ENCODE data around the gene ATP9B. TPM values are rescaled to one million over a fixed set of nuclear protein-coding genes. Genes with fewer than 3 reads are reported as not detected.

Gene ATP9B
- polyA plus RNA-seq, 1 of the 3 experiments (the other 2 are of a cell fraction): 11.2 TPM

DNA sequence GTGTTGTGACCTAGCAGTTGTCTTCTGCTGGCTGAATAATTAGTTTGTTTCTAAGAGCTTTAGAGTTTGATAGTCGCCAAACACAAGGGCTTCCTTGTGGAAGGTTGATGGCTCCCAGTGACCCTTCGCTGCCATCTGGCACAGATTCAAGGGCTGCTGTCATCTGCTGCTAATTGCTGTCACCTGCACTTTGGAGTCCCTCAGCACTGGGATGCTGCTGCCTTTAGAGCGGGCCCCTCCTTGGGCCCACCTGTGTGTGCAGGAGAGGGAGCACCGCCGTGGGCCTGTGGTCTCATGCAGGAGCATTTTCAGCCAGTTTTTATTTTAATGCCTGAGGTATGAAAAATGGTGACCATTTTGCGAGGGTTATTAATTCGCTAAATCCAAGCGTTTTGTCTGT is 172.6 kb downstream of the ATP9B start:
- H3K9ac ChIP-seq: no peak overlapping the region
- H3K9me3 ChIP-seq: no peaks in the 10 kb centered on the region
- H3K36me3 ChIP-seq (replicated peaks in 1 of 2; ENCODE audit: control insufficient read depth in 1 of 2, insufficient read depth in 2 of 2, low read length in 1 of 2): no peaks in the 10 kb centered on the region
- H3K4me3 ChIP-seq (ENCODE audit: low read depth in 2 of 2, low read length in 1 of 2): no peak overlapping the region
- H3K79me2 ChIP-seq (ENCODE audit: insufficient read depth): no peaks in the 10 kb centered on the region
- H3K4me1 ChIP-seq (ENCODE audit: control insufficient read depth in 1 of 2, insufficient read depth in 2 of 2, low read depth in 1 of 2, low read length in 1 of 2): peaks cover 7 to 21% of the 10 kb centered on the region in 2 experiments; a peak in 3 of 4 replicates
- POLR2A ChIA-PET: no interaction called here
- CTCF ChIA-PET: interaction anchor here (2.4 kb wide), 1 partner anchor 366 kb away, joined by 8 read pairs; no protein-coding TSS in a partner anchor
- H2AFZ ChIP-seq (ENCODE audit: low read depth): no peak overlapping the region
- peak overlapping the region in 1 of 2 experiments; percentile 50; a peak in 1 of 4 replicates for H3K27ac ChIP-seq (ENCODE audit: low read depth in 2 of 2, low read length in 1 of 2)
- H4K20me1 ChIP-seq (ENCODE audit: insufficient read depth): no peaks in the 10 kb centered on the region
- TF ChIP-seq EP300 (IDR thresholded peaks at IDR 0.05; ENCODE audit: borderline replicate concordance in 1 of 2, low read depth in 1 of 2, low read length in 1 of 2): no peak
- TF ChIP-seq RFX5 (IDR thresholded peaks at IDR 0.05; ENCODE audit: low read length): no peak
- no peak for TF ChIP-seq YY1 (IDR thresholded peaks at IDR 0.05; ENCODE audit: low read depth)
- no peak overlapping the region for H3K4me2 ChIP-seq
- DNase-seq: peak; percentile 59
- 68% methylated on average over 5 of the region's 8 CpGs for WGBS (ENCODE audit: low lambda C conversion rate)
- H3F3A ChIP-seq (replicated peaks; ENCODE audit: insufficient read depth): peaks cover 4% of the 10 kb centered on the region
- no peaks in the 10 kb centered on the region for H3K27me3 ChIP-seq (ENCODE audit: insufficient read depth)
- H3K9me2 ChIP-seq: no peaks in the 10 kb centered on the region

DNA sequence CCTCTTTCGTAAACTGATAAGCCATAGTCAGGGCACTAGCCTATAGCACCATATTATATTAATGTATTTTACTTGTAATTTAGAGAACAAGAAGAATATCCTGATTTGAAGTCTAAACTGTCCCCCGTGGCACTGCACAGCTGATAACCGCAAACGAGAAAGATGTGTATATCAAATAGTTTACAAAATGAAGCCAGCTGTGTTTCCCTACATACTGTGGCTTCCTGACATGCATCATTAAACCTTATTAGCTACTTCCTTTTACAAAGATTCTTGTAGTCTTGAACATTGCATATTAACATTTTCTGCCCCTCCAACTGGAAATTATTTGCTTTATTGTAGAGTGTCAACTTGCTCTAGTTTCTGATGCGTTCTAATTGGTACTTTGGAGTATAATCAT is 173.1 kb downstream of the ATP9B start:
- 73% methylated on average over 5 of the region's 5 CpGs for WGBS (ENCODE audit: low lambda C conversion rate)
- Histone ChIP-seq H3K9me3 (no peaks in the 10 kb centered on the region), H3K36me3 (replicated peaks in 1 of 2; ENCODE audit: control insufficient read depth in 1 of 2, insufficient read depth in 2 of 2, low read length in 1 of 2) (no peaks in the 10 kb centered on the region), H3F3A (replicated peaks; ENCODE audit: insufficient read depth) (peaks cover 4% of the 10 kb centered on the region), H3K27me3 (ENCODE audit: insufficient read depth) (no peaks in the 10 kb centered on the region), H3K9ac (no peak overlapping the region), H4K20me1 (ENCODE audit: insufficient read depth) (no peaks in the 10 kb centered on the region), H3K79me2 (ENCODE audit: insufficient read depth) (no peaks in the 10 kb centered on the region), H3K4me3 (ENCODE audit: low read depth in 2 of 2, low read length in 1 of 2) (no peak overlapping the region), H3K9me2 (no peaks in the 10 kb centered on the region), H3K27ac (ENCODE audit: low read depth in 2 of 2, low read length in 1 of 2) (peak overlapping the region in 1 of 2 experiments; percentile 50; a peak in 2 of 4 replicates), H2AFZ (ENCODE audit: low read depth) (no peak overlapping the region), H3K4me1 (ENCODE audit: control insufficient read depth in 1 of 2, insufficient read depth in 2 of 2, low read depth in 1 of 2, low read length in 1 of 2) (peaks cover 7 to 21% of the 10 kb centered on the region in 2 experiments; a peak in 3 of 4 replicates), H3K4me2 (no peak overlapping the region)
- TF ChIP-seq FOXM1 (IDR thresholded peaks at IDR 0.05; ENCODE audit: low read depth): no peak
- TF ChIP-seq, protein P1, sequence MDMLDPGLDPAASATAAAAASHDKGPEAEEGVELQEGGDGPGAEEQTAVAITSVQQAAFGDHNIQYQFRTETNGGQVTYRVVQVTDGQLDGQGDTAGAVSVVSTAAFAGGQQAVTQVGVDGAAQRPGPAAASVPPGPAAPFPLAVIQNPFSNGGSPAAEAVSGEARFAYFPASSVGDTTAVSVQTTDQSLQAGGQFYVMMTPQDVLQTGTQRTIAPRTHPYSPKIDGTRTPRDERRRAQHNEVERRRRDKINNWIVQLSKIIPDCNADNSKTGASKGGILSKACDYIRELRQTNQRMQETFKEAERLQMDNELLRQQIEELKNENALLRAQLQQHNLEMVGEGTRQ (IDR thresholded peaks at IDR 0.05; ENCODE audit: borderline replicate concordance, low read depth, low read length): no peak
- no peak for TF ChIP-seq RFX5 (IDR thresholded peaks at IDR 0.05; ENCODE audit: low read length)
- TF ChIP-seq, protein P2, sequence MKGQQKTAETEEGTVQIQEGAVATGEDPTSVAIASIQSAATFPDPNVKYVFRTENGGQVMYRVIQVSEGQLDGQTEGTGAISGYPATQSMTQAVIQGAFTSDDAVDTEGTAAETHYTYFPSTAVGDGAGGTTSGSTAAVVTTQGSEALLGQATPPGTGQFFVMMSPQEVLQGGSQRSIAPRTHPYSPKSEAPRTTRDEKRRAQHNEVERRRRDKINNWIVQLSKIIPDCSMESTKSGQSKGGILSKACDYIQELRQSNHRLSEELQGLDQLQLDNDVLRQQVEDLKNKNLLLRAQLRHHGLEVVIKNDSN (IDR thresholded peaks at IDR 0.05; ENCODE audit: borderline replicate concordance, low read depth): no peak
- TF ChIP-seq ELF1 (IDR thresholded peaks at IDR 0.05): no peak
- CTCF ChIA-PET: interaction anchor here (2.4 kb wide), 1 partner anchor 367 kb away, joined by 8 read pairs; no protein-coding TSS in a partner anchor
- no peak for DNase-seq
- POLR2A ChIA-PET: no interaction called here

DNA sequence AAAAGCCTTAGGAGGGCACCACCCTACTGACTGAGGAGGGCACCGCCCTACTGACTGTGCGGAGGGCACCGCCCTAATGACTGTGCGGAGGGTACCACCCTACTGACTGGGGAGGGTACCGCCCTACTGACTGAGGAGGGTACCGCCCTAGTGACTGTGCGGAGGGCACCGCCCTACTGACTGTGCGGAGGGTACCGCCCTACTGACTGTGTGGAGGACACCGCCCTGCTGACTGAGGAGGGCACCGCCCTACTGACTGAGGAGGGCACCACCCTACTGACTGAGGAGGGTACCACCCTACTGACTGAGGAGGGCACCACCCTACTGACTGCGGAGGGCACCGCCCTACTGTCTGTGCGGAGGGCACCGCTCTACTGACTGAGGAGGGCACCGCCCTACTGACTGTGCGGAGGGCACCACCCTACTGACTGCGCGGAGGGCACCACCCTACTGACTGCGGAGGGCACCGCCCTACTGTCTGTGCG is 176.4 kb downstream of the ATP9B start:
- Histone ChIP-seq H3K4me2 (no peak overlapping the region), H4K20me1 (ENCODE audit: insufficient read depth) (no peaks in the 10 kb centered on the region), H3K9me2 (no peaks in the 10 kb centered on the region), H3K4me1 (ENCODE audit: control insufficient read depth in 1 of 2, insufficient read depth in 2 of 2, low read depth in 1 of 2, low read length in 1 of 2) (peaks cover 7 to 20% of the 10 kb centered on the region in 2 experiments; a peak in 3 of 4 replicates), H3K9ac (no peak overlapping the region), H3K27ac (ENCODE audit: low read depth in 2 of 2, low read length in 1 of 2) (no peak overlapping the region), H3K36me3 (replicated peaks in 1 of 2; ENCODE audit: control insufficient read depth in 1 of 2, insufficient read depth in 2 of 2, low read length in 1 of 2) (no peaks in the 10 kb centered on the region), H2AFZ (ENCODE audit: low read depth) (no peak overlapping the region), H3K4me3 (ENCODE audit: low read depth in 2 of 2, low read length in 1 of 2) (no peak overlapping the region), H3K9me3 (no peaks in the 10 kb centered on the region), H3F3A (replicated peaks; ENCODE audit: insufficient read depth) (peaks cover 4% of the 10 kb centered on the region), H3K79me2 (ENCODE audit: insufficient read depth) (no peaks in the 10 kb centered on the region), H3K27me3 (ENCODE audit: insufficient read depth) (no peaks in the 10 kb centered on the region)
- ChIA-PET POLR2A (no interaction called here), CTCF (interaction anchor here (0.7 kb wide), 1 partner anchor 11 kb away, joined by 3 read pairs; no protein-coding TSS in a partner anchor)
- DNase-seq: no peak
- WGBS (ENCODE audit: low lambda C conversion rate): 30% methylated on average over 4 of the region's 23 CpGs
- TF ChIP-seq, protein P3, sequence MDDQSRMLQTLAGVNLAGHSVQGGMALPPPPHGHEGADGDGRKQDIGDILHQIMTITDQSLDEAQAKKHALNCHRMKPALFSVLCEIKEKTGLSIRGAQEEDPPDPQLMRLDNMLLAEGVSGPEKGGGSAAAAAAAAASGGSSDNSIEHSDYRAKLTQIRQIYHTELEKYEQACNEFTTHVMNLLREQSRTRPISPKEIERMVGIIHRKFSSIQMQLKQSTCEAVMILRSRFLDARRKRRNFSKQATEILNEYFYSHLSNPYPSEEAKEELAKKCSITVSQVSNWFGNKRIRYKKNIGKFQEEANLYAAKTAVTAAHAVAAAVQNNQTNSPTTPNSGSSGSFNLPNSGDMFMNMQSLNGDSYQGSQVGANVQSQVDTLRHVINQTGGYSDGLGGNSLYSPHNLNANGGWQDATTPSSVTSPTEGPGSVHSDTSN (IDR thresholded peaks at IDR 0.05): no peak
